Measurements from ENCODE around the gene FANCI.

DNA sequence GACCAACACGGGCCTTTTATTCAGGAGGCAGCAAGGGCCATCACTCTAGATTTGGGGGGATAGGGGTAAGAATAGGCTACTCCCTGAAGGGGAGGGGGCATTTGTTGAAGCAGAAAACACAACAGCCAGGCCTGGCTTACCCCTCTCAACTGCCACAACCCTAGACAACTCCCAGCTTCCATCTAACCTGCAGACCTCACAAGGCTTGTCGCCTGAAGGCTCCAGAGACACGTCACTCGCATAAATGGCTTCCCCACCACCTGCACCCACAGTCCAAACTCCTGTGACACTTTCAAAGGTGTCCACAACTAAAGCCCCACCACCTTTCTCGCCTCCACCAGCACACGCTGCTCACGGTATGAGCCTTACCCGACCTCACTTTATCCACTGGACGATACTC is 75.9 kb downstream of the FANCI start:
- TF ChIP-seq POLR2AphosphoS5 (IDR thresholded peaks at IDR 0.05; ENCODE audit: low read depth, low read length) (peak; percentile 14; the same call in 1 of the 2 replicates), SIN3A (IDR thresholded peaks at IDR 0.05; ENCODE audit: borderline replicate concordance, insufficient read depth, low read length) (no peak), TAF1 (IDR thresholded peaks at IDR 0.05; ENCODE audit: borderline replicate concordance, insufficient read depth, low read length) (no peak), FOXP2 (optimal IDR thresholded peaks at IDR 0.05; ENCODE audit: borderline replicate concordance, extremely low read depth, extremely low read length, insufficient read depth) (no peak)
- TF ChIP-seq, protein P1, sequence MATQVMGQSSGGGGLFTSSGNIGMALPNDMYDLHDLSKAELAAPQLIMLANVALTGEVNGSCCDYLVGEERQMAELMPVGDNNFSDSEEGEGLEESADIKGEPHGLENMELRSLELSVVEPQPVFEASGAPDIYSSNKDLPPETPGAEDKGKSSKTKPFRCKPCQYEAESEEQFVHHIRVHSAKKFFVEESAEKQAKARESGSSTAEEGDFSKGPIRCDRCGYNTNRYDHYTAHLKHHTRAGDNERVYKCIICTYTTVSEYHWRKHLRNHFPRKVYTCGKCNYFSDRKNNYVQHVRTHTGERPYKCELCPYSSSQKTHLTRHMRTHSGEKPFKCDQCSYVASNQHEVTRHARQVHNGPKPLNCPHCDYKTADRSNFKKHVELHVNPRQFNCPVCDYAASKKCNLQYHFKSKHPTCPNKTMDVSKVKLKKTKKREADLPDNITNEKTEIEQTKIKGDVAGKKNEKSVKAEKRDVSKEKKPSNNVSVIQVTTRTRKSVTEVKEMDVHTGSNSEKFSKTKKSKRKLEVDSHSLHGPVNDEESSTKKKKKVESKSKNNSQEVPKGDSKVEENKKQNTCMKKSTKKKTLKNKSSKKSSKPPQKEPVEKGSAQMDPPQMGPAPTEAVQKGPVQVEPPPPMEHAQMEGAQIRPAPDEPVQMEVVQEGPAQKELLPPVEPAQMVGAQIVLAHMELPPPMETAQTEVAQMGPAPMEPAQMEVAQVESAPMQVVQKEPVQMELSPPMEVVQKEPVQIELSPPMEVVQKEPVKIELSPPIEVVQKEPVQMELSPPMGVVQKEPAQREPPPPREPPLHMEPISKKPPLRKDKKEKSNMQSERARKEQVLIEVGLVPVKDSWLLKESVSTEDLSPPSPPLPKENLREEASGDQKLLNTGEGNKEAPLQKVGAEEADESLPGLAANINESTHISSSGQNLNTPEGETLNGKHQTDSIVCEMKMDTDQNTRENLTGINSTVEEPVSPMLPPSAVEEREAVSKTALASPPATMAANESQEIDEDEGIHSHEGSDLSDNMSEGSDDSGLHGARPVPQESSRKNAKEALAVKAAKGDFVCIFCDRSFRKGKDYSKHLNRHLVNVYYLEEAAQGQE (IDR thresholded peaks at IDR 0.05; ENCODE audit: insufficient read depth in 1 of 2, low read depth in 2 of 2, low read length in 2 of 2) = no peak
